ENCODE results near the gene NEDD4L. TPM values are rescaled to one million over a fixed set of nuclear protein-coding genes. Genes with fewer than 3 reads are reported as not detected.

Gene NEDD4L
- total and polyA plus RNA-seq, 10 of the 15 experiments (the other 5 are each of a cell fraction or from before 2014, with no cell fraction given): 7.4 to 24.0 (median 17.7) TPM

DNA sequence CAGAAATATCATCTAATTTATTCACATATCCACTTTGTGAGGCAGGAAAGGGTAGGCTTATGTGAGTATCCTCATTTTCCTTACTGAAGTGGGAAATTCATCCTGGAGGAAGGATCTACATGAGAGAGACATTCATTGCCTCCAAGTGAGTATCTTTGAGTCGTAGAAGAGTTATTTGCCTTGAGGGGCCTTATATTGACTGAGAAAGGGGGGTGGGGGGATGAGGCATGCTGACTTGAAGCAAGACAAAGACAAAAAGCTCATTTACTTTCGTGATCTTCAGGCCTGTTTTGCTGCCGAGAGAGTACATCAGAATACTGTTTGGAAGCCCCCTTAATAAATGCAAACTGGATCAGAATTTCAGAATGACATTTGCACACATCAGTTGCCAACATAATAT is 17.6 kb upstream of the NEDD4L start (continued):
- TF ChIP-seq, protein P1, sequence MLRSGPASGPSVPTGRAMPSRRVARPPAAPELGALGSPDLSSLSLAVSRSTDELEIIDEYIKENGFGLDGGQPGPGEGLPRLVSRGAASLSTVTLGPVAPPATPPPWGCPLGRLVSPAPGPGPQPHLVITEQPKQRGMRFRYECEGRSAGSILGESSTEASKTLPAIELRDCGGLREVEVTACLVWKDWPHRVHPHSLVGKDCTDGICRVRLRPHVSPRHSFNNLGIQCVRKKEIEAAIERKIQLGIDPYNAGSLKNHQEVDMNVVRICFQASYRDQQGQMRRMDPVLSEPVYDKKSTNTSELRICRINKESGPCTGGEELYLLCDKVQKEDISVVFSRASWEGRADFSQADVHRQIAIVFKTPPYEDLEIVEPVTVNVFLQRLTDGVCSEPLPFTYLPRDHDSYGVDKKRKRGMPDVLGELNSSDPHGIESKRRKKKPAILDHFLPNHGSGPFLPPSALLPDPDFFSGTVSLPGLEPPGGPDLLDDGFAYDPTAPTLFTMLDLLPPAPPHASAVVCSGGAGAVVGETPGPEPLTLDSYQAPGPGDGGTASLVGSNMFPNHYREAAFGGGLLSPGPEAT (IDR thresholded peaks at IDR 0.05; ENCODE audit: low read depth): no peak
- no peak for TF ChIP-seq ATF7 (IDR thresholded peaks at IDR 0.05; ENCODE audit: low read depth)

DNA sequence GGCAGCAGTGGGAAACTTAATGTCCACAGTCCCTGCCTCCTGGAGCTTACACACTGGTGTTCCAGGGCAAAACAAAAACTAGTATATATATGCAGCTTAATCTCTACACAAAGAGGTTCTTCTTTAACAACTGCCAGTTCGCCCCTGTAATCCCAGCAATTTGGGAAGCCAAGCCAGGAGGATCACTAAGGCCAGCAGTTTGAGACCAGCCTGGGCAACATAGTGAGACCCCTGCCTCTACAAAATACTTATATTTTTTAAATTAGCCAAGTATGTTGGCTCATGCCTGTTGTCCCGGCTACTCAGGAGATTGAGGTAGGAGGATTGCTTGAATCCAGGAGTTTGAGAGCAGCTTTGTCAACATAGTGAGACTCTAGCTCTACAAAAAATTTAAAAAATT is 17.2 kb upstream of the NEDD4L start:
- POLR2A ChIA-PET: no interaction called here

More for the DNA sequence above, 17.2 kb upstream of the NEDD4L start:
- 13% methylated on average over 2 of the region's 2 CpGs for WGBS (ENCODE audit: insufficient coverage, insufficient replicate concordance, low lambda C conversion rate, missing lambda C conversion rate)
- H3K27ac ChIP-seq (ENCODE audit: control insufficient read depth, insufficient read depth): no peak overlapping the region
- H4K20me1 ChIP-seq (ENCODE audit: control insufficient read depth, insufficient read depth): no peaks in the 10 kb centered on the region
- H3K9me3 ChIP-seq (replicated peaks; ENCODE audit: control insufficient read depth, insufficient read depth, low read length): no peaks in the 10 kb centered on the region
- H3K4me2 ChIP-seq (ENCODE audit: control insufficient read depth, insufficient read depth): no peak overlapping the region
- in situ Hi-C loops (cut with MboI): no loop called here
- CTCF ChIA-PET: interaction anchor here (1.3 to 1.6 kb wide), 2 partner anchors 16 to 295 kb away, joined by 3 to 5 read pairs; no protein-coding TSS in a partner anchor
- H2AFZ ChIP-seq (ENCODE audit: control insufficient read depth, low read depth, low read length): no peak overlapping the region
- no peak overlapping the region for H3K4me3 ChIP-seq
- SMC1A ChIA-PET (ENCODE audit: uncharacterized antibody, unreplicated experiment): interaction anchor here (1.3 kb wide), 1 partner anchor 13 kb away, joined by 3 read pairs; no protein-coding TSS in a partner anchor
- H3K4me1 ChIP-seq (ENCODE audit: control insufficient read depth, insufficient read depth, low read length): no peaks in the 10 kb centered on the region
- FAIRE-seq (no peak), ATAC-seq (no peak), DNase-seq (ENCODE audit: low read depth, low spot score) (no peak)
- H3K27me3 ChIP-seq (replicated peaks in 1 of 2; ENCODE audit: control insufficient read depth in 2 of 2, insufficient read depth in 2 of 2, low read length in 1 of 2): peaks cover 0 to 3% of the 10 kb centered on the region in 2 experiments; a peak in 1 of 4 replicates
- no peaks in the 10 kb centered on the region for H3K36me3 ChIP-seq (ENCODE audit: control insufficient read depth in 2 of 2, insufficient read depth in 2 of 2, low read length in 1 of 2)
- no peak overlapping the region for H3K9ac ChIP-seq (ENCODE audit: control insufficient read depth, insufficient read depth, low read length)
- BruUV-seq (replicated peaks): no TSS peak
- RAD21 ChIA-PET (ENCODE audit: unreplicated experiment): no interaction called here
- H3K79me2 ChIP-seq (ENCODE audit: control insufficient read depth, insufficient read depth, low read length): no peaks in the 10 kb centered on the region
- TF ChIP-seq, protein P2, sequence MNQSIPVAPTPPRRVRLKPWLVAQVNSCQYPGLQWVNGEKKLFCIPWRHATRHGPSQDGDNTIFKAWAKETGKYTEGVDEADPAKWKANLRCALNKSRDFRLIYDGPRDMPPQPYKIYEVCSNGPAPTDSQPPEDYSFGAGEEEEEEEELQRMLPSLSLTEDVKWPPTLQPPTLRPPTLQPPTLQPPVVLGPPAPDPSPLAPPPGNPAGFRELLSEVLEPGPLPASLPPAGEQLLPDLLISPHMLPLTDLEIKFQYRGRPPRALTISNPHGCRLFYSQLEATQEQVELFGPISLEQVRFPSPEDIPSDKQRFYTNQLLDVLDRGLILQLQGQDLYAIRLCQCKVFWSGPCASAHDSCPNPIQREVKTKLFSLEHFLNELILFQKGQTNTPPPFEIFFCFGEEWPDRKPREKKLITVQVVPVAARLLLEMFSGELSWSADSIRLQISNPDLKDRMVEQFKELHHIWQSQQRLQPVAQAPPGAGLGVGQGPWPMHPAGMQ (IDR thresholded peaks at IDR 0.05; ENCODE audit: borderline replicate concordance): no peak
- TF ChIP-seq HDAC2 (IDR thresholded peaks at IDR 0.05) (no peak), CHD4 (IDR thresholded peaks at IDR 0.05) (no peak)
- TF ChIP-seq, protein P3, sequence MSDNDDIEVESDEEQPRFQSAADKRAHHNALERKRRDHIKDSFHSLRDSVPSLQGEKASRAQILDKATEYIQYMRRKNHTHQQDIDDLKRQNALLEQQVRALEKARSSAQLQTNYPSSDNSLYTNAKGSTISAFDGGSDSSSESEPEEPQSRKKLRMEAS (IDR thresholded peaks at IDR 0.05; ENCODE audit: low read depth, low read length): no peak
- TF ChIP-seq, protein P4, sequence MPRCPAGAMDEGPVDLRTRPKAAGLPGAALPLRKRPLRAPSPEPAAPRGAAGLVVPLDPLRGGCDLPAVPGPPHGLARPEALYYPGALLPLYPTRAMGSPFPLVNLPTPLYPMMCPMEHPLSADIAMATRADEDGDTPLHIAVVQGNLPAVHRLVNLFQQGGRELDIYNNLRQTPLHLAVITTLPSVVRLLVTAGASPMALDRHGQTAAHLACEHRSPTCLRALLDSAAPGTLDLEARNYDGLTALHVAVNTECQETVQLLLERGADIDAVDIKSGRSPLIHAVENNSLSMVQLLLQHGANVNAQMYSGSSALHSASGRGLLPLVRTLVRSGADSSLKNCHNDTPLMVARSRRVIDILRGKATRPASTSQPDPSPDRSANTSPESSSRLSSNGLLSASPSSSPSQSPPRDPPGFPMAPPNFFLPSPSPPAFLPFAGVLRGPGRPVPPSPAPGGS (IDR thresholded peaks at IDR 0.05; ENCODE audit: borderline replicate concordance, insufficient read depth, low read depth, low read length, poor library complexity, severe bottlenecking): no peak
- intact Hi-C loops (cut with micrococcal nuclease; ENCODE audit: unreplicated experiment): no loop called here
